Germinal center (tissue), 1 donor: ENCODE data around the gene KCNIP1.

Experiments used
- DNase-seq: peaks from one replicate; pipeline ENCODE4 v3.0.0; 2012; ENCODE audit warnings: mixed read lengths, low spot score

The KCNIP1 gene

GRCh38 chr5:170565072-170565471 is 61.3 kb downstream of the KCNIP1 start:
- no peak for DNase-seq

GRCh38 chr5:170569101-170569500 is 65.3 kb downstream of the KCNIP1 start:
- no peak for DNase-seq

- DNase-seq: no peak
Observed at GRCh38 chr5:170570476-170570875, 66.7 kb downstream of the KCNIP1 start.

- DNase-seq: no peak
Observed at GRCh38 chr5:170571281-170571731, 67.5 kb downstream of the KCNIP1 start.

DNA sequence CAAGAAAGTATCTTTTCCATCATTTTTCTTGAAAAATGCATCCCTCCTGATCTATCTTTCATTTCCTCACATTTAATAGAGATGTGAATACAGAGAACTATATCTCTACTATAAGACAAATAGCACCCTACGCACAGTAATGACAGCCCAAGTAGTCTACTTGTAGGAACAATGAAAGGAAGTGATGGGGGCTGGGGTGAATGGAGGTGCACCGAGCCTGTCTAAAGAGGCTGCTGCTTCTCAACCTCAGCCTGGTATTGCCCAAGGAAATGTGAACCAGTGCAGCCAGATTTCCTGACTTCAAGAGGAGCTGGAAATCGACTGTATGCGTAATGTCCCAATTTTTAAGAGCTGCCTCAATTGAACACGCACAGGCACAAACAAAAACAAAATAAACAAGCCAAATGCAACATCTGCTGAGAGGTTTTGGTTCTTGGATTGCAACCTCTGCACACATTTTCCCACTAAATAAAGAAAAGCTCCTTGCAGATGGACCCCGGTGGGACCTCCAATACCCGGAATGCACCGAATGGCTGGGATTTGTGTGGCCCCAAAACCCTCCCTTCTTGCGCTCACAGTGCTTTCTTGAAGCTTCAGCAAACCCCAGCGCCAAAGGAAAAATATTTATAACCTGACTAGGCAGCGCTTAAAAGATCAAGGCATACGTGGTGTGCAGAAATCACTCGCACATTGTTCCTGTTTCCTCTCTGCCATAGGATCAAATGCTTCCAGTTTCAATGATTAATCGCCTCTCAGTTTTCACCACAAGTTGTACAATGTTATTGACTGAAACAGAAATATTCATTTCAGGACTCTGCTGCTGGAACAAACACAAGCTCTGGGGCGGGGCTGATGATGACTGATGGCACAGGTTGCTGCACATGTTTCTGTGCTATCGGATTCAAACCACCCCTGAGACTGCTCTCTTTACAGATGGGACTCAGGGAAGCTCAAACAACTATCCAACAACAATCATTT is 68.3 kb downstream of the KCNIP1 start:
- DNase-seq: no peak

DNA sequence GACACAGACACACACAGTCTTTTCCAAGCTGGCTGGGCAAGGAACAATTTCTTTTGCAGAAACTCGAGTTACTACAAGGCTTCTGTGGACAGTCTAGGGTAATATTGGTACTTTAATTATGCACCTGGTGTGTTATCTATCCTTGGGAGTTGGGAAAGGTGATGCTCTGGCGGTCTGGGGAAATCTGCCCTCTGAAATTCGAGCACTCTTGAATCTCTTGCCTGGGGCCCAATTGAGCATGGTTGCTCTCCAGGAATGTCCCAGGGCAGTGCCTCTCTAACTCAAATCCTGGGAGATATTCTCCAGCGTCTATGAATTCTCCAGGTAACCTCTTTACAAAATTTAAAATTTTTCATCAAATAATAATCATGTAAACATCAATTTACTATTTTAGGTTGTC is 69.3 kb downstream of the KCNIP1 start:
- no peak for DNase-seq

GRCh38 chr5:170573660-170574059 is 69.8 kb downstream of the KCNIP1 start:
- DNase-seq: no peak

GRCh38 chr5:170576602-170577535 is 73.0 kb downstream of the KCNIP1 start:
- DNase-seq: no peak

- DNase-seq: no peak
Observed at GRCh38 chr5:170579601-170580000, 75.8 kb downstream of the KCNIP1 start.

GRCh38 chr5:170581211-170581610 is 77.4 kb downstream of the KCNIP1 start:
- DNase-seq: no peak

DNA sequence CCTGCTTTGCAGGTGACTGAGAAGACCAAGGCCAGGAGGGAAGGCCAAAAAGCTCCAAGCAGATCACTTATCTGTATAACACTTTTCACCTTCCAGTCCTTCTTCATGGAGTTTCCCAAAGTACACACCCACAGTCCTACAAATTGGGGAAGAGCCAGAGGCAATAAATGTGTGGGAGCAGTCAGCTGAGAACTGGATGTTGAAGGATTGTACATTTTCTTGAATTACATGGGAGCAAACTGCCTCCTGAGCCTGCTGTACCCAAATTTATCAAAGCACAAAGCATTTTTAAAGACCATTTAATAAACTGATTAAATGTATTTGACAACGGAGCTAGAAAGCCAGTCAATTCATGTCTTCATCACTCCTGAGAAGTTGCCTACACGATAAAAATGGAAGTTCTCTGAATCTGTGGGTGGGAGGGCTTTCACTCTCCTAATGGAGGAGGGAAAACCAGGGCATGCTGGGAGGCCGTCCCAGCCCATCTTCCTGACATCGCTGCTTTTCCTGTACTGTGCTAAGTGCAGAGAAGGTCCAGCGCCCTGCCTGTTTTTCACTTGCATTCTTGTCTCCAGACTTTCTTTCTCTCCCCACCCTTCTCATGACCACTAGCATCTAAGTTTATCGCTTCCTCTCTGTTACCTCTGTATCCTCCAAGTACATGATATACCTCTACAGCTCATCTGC is 79.0 kb downstream of the KCNIP1 start:
- no peak for DNase-seq

- no peak for DNase-seq
Observed at GRCh38 chr5:170584003-170584402, 80.2 kb downstream of the KCNIP1 start.

- no peak for DNase-seq
Observed at GRCh38 chr5:170584450-170585058, 80.7 kb downstream of the KCNIP1 start.

DNA sequence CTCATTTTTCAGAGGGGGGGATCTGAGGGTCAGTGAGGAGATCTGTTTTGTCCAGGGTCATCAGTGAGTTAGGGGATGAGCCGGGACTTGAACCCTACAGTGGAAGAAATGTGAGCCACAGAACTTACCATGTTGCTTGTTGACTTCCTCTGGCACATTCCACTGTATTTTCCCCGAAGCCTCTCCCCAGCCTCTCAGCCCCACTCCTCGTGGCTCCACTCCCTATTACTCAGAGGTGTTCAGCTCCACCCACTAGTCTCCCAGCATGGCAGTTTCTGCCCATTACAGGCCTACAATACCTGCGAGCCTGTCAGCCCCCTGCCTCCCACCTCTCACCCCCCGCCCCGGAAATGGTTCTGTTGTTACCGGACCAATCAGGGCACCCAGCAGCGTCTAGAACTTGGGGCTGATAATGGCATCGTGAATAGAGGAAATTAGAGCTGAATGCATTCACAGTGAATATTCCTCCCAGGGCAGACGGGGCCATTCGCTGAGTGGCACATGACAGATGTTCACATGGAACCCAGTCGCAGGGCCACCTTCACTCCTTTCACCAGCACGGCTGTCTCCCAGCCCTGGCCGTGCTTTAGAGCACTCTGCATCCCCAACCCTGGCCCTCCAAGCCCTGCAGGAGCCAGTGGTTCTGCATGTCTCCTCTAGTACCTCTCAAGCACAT is 81.6 kb downstream of the KCNIP1 start:
- DNase-seq: no peak

GRCh38 chr5:170587808-170588207 is 84.0 kb downstream of the KCNIP1 start:
- DNase-seq: no peak

GRCh38 chr5:170589643-170590042 is 85.8 kb downstream of the KCNIP1 start:
- DNase-seq: no peak

DNA sequence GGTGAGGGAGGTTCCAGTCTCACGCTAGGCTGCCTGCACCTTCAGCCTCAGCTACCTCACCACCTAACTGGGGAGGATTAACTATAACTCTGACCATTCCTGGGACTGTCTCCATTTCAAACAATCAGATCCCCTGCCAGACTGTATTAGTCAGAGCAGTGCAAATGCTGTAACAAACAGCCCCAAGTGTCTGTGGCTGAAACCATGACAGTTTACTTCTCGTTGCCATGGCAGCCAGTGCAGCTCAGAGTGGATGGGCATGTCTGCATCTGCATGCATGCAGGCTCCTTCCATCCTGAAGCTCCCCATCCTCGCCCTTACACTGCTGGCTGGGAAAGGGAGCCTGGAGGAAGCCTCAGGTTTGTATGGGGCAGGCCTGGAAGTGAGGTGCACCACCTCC is 86.7 kb downstream of the KCNIP1 start:
- no peak for DNase-seq

- no peak for DNase-seq
Observed at GRCh38 chr5:170591054-170591453, 87.2 kb downstream of the KCNIP1 start.

DNA sequence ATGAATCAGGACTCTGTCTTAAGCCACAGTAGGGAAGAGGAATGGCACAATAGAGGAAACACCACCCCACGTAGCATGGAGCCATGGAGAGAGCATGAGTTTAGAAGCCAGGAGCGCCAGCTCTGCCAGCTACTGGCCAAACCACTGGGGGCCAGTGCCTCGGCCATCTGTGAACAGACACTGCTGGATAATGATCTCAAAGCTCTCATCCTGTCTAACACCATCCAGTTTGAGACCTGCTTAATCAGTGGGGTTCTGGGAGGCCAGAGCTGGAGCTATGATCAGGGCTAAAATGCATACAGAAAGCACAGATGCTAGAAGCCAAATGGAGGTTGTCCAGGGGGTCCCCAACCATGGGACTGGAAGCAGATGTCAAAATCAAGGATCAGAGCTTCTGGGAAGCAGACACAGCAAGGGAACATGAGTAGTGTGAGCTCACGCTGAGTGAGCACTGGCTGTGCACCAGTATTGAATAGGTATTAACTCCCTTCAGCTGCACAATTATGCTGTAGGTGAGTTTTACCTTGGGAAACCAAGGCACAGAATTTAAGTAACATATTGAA is 92.7 kb downstream of the KCNIP1 start:
- DNase-seq: no peak

DNA sequence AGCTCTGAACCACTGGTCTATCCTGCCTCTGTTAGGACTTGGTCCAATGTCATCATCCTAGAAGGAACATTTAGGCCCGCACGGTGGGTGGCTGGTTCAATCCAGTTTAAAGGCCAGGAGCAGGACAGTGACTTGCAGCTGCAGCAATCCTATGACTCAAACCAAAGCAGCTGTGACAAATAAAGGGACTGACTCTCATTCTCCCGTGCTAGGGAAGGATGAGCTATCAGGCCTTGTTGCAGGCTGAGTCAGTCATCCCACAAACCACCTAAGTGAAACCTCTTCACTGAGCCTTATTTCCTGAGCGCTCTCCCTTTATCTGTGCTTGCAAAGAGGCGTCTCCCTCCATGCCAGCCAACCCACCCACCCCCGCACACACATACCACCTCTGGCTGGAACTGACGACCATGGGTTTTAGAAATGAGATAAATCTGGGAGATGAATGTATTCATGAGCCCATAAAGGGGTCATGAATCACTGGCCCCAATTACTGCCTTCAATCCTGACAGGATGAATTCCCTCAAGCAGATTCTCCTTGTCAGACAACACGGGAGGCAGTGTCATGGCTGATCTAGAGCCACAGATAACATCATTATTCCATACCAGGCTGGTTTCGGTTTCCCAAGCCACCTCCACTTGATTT is 93.4 kb downstream of the KCNIP1 start:
- no peak for DNase-seq
